H9 (cell line): ENCODE measurements around the gene CCDC182. TPM values are rescaled to one million over a fixed set of nuclear protein-coding genes. Genes with fewer than 3 reads are reported as not detected.

Experiments used
- DNase-seq: peaks from one replicate; pipeline ENCODE4 v3.0.0-alpha.2; 2017
- H2AFZ ChIP-seq: one replicate; pipeline ENCODE4 v1.6.1; 2013; ENCODE audit warnings: mild to moderate bottlenecking, low read length, control low read depth, moderate library complexity
- H2AK5ac ChIP-seq: 2 replicates; pipeline ENCODE4 v1.6.1; 2013; ENCODE audit warnings: low read length, control low read depth, mixed read lengths; ENCODE audit not compliant: insufficient read length
- H2BK120ac ChIP-seq: one replicate; pipeline ENCODE4 v1.6.1; 2013; ENCODE audit warnings: low read depth, mild to moderate bottlenecking, low read length, control low read depth, inconsistent platforms; ENCODE audit not compliant: poor library complexity, severe bottlenecking
- H2BK12ac ChIP-seq: 2 replicates; pipeline ENCODE4 v1.6.1; 2013; ENCODE audit warnings: low read length, control low read depth, mixed read lengths, low read depth; ENCODE audit not compliant: insufficient read length
- H2BK15ac ChIP-seq: 2 replicates; pipeline ENCODE4 v1.6.1; 2013; ENCODE audit warnings: low read depth, low read length, control low read depth
- H2BK20ac ChIP-seq: one replicate; pipeline ENCODE4 v1.6.1; 2013; ENCODE audit warnings: low read depth, mild to moderate bottlenecking, low read length, control low read depth, inconsistent platforms; ENCODE audit not compliant: poor library complexity, severe bottlenecking
- H2BK5ac ChIP-seq: 2 replicates; pipeline ENCODE4 v1.6.1; 2013; ENCODE audit warnings: low read length, control low read depth, mixed read lengths; ENCODE audit not compliant: insufficient read length
- H3K14ac ChIP-seq: 2 replicates; pipeline ENCODE4 v1.6.1; 2013; ENCODE audit warnings: low read length, control low read depth; ENCODE audit not compliant: insufficient read depth
- H3K18ac ChIP-seq: 2 replicates; pipeline ENCODE4 v1.6.1; 2013; ENCODE audit warnings: low read depth, mild to moderate bottlenecking, mixed read lengths, low read length, control low read depth; ENCODE audit not compliant: insufficient read length
- H3K23ac ChIP-seq: 2 replicates; pipeline ENCODE4 v1.6.1; 2013; ENCODE audit warnings: low read length, control low read depth, mixed read lengths, low read depth; ENCODE audit not compliant: insufficient read length
- H3K23me2 ChIP-seq: 2 replicates; pipeline ENCODE4 v1.6.1; 2013; ENCODE audit warnings: low read depth, mild to moderate bottlenecking, mixed read lengths, low read length, control low read depth; ENCODE audit not compliant: insufficient read length, poor library complexity, severe bottlenecking
- H3K27ac ChIP-seq: 2 replicates; pipeline ENCODE4 v1.5.1; 2013; ENCODE audit warnings: low read length, control low read depth, mixed read lengths, low read depth; ENCODE audit not compliant: insufficient read length
- H3K27me3 ChIP-seq: 2 replicates; pipeline ENCODE4 v1.6.1; 2013; ENCODE audit warnings: low read length, control low read depth, inconsistent platforms; ENCODE audit not compliant: insufficient read depth
- H3K4ac ChIP-seq: 2 replicates; pipeline ENCODE4 v1.6.1; 2013; ENCODE audit warnings: low read depth, mild to moderate bottlenecking, control low read depth, inconsistent platforms, low read length, moderate library complexity
- H3K4me1 ChIP-seq: 2 replicates; pipeline ENCODE4 v1.6.1; 2013; ENCODE audit warnings: low read length, control low read depth, inconsistent platforms; ENCODE audit not compliant: insufficient read depth
- H3K4me2 ChIP-seq: 2 replicates; pipeline ENCODE4 v1.6.1; 2013; ENCODE audit warnings: low read length, control low read depth, mixed read lengths; ENCODE audit not compliant: insufficient read length, insufficient read depth
- H3K56ac ChIP-seq: 2 replicates; pipeline ENCODE4 v1.6.1; 2013; ENCODE audit warnings: low read depth, mild to moderate bottlenecking, mixed read lengths, low read length, control low read depth; ENCODE audit not compliant: insufficient read length
- H3K79me1 ChIP-seq: 2 replicates; pipeline ENCODE4 v1.6.1; 2013; ENCODE audit warnings: low read depth, mild to moderate bottlenecking, moderate library complexity, low read length, control low read depth, inconsistent platforms; ENCODE audit not compliant: insufficient read depth, poor library complexity, severe bottlenecking
- H3K79me2 ChIP-seq: 2 replicates; pipeline ENCODE4 v1.6.1; 2013; ENCODE audit warnings: low read length, control low read depth, inconsistent platforms; ENCODE audit not compliant: insufficient read depth
- H3K9ac ChIP-seq: 2 replicates; pipeline ENCODE4 v1.6.1; 2013; ENCODE audit warnings: low read length, control low read depth, mixed read lengths; ENCODE audit not compliant: insufficient read length; ENCODE audit errors: extremely low read depth
- H3K9me3 ChIP-seq: one replicate; pipeline ENCODE4 v1.6.1; 2013; ENCODE audit warnings: low read depth, low read length, inconsistent platforms; ENCODE audit not compliant: control insufficient read depth
- H3T11ph ChIP-seq: one replicate; pipeline ENCODE4 v1.6.1; 2013; ENCODE audit warnings: mild to moderate bottlenecking, low read length, control low read depth, inconsistent platforms
- H4K20me1 ChIP-seq: one replicate; pipeline ENCODE4 v1.6.1; 2013; ENCODE audit not compliant: control insufficient read depth, insufficient read length, insufficient read depth
- H4K5ac ChIP-seq: 2 replicates; pipeline ENCODE4 v1.6.1; 2013; ENCODE audit warnings: low read depth, mild to moderate bottlenecking, mixed read lengths, low read length, control low read depth; ENCODE audit not compliant: insufficient read length
- H4K8ac ChIP-seq: replicated peaks from 2 replicates; pipeline ENCODE4 v1.6.1; 2013; ENCODE audit warnings: low read length, control low read depth, mixed read lengths, low read depth; ENCODE audit not compliant: insufficient read length
- H4K91ac ChIP-seq: 2 replicates; pipeline ENCODE4 v1.6.1; 2013; ENCODE audit warnings: low read depth, mild to moderate bottlenecking, moderate library complexity, mixed read lengths, low read length, control low read depth; ENCODE audit not compliant: insufficient read length
- H3K27ac Mint-ChIP-seq, 3 experiments: 2 replicates in 2 of 3; 3 replicates in 1 of 3; pipeline ENCODE4 v1.8.0; 2020 to 2021; ENCODE audit warnings: mixed read lengths in 3 of 3, mild to moderate bottlenecking in 1 of 3, moderate library complexity in 1 of 3
- H3K27me3 Mint-ChIP-seq: 2 replicates; pipeline ENCODE4 v1.8.0; 2021; ENCODE audit warnings: low read depth, mild to moderate bottlenecking, moderate library complexity, mixed read lengths
- H3K36me3 Mint-ChIP-seq, 3 experiments: 2 replicates in 2 of 3; 3 replicates in 1 of 3; pipeline ENCODE4 v1.8.0; 2020 to 2021; ENCODE audit warnings: low read depth in 3 of 3, mixed read lengths in 3 of 3; ENCODE audit not compliant: insufficient read depth in 1 of 3
- H3K4me1 Mint-ChIP-seq, 2 experiments: 2 replicates each; pipeline ENCODE4 v1.8.0; 2020; ENCODE audit warnings: mixed read lengths in 2 of 2
- H3K4me3 Mint-ChIP-seq, 2 experiments: 2 replicates in 1 of 2; 3 replicates in 1 of 2; pipeline ENCODE4 v1.8.0; 2020 to 2021; ENCODE audit warnings: mild to moderate bottlenecking in 2 of 2, mixed read lengths in 2 of 2, moderate library complexity in 1 of 2
- H3K9me3 Mint-ChIP-seq, 2 experiments: 2 replicates in 1 of 2; 3 replicates in 1 of 2; pipeline ENCODE4 v1.8.0; 2020; ENCODE audit warnings: mild to moderate bottlenecking in 2 of 2, mixed read lengths in 2 of 2, moderate library complexity in 1 of 2
- WGBS: extraction: QIAGEN DNeasy Blood & Tissue Kit; methylation state at CpG from one replicate; pipeline ENCODE4 v1.1.7; 2013; ENCODE audit warnings: missing lambda C conversion rate, low lambda C conversion rate, mixed read lengths; ENCODE audit not compliant: insufficient read length; ENCODE audit errors: extremely low coverage; 5-methylcytosine and 5-hydroxymethylcytosine counted together
- total RNA-seq: library from RNA; stranded (reverse); gene quantifications from 2 replicates; pipeline ENCODE4 v1.2.1, GENCODE V29; 2021
- TF ChIP-seq, protein P1 (sequence below): fragments of 200-600 bp; sonication (generic); conservative IDR thresholded peaks from 3 replicates; pipeline ENCODE4 v1.8.0; 2021; ENCODE audit warnings: antibody characterized with exemption, mild to moderate bottlenecking

CCDC182 gene
- total RNA-seq, 1 experiment from 2014 or later: not detected

DNA sequence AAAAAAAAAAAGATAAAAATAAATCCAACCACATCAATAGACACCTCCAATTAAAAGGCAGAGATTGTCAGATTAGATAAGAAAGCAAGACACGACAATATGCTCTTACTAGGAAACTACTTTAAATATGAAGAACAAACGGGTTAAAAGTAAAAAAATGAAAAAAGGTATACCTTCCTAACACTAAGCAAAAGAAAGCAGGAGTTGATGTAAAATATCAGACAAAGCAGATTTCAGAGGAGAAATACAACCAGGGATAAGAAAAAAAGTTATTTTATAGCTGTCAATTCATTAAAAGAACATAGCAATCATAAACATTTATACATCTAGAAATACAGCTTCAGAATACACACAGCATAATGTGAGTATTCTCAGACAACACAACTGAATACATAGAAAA lies 49.7 kb upstream of the CCDC182 start:
- Mint-ChIP-seq H3K27me3 (peaks cover 14% of the 10 kb centered on the region), H3K36me3 (no peaks in the 10 kb centered on the region), H3K4me1 (no peaks in the 10 kb centered on the region), H3K4me3 (no peak overlapping the region), H3K27ac (no peak overlapping the region), H3K9me3 (peaks cover 0 to 2% of the 10 kb centered on the region in 2 experiments; a peak in 2 of 5 replicates)
- no CpG with 5 or more reads among the region's 2 CpGs for WGBS
- no peaks in the 10 kb centered on the region for H4K20me1 ChIP-seq
- no peak overlapping the region for H4K8ac ChIP-seq
- H2BK20ac ChIP-seq: no peak overlapping the region
- no peak overlapping the region for H4K91ac ChIP-seq
- no peak overlapping the region for H3K18ac ChIP-seq
- H3T11ph ChIP-seq: no peak overlapping the region
- no peak overlapping the region for H2AFZ ChIP-seq
- H2AK5ac ChIP-seq: no peak overlapping the region
- no peak overlapping the region for H2BK120ac ChIP-seq
- no peak overlapping the region for H2BK5ac ChIP-seq
- no peak overlapping the region for H3K56ac ChIP-seq
- TF ChIP-seq, protein P1, sequence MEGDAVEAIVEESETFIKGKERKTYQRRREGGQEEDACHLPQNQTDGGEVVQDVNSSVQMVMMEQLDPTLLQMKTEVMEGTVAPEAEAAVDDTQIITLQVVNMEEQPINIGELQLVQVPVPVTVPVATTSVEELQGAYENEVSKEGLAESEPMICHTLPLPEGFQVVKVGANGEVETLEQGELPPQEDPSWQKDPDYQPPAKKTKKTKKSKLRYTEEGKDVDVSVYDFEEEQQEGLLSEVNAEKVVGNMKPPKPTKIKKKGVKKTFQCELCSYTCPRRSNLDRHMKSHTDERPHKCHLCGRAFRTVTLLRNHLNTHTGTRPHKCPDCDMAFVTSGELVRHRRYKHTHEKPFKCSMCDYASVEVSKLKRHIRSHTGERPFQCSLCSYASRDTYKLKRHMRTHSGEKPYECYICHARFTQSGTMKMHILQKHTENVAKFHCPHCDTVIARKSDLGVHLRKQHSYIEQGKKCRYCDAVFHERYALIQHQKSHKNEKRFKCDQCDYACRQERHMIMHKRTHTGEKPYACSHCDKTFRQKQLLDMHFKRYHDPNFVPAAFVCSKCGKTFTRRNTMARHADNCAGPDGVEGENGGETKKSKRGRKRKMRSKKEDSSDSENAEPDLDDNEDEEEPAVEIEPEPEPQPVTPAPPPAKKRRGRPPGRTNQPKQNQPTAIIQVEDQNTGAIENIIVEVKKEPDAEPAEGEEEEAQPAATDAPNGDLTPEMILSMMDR: no peak
- H3K9me3 ChIP-seq: no peaks in the 10 kb centered on the region
- no peak overlapping the region for H3K23ac ChIP-seq
- H3K4ac ChIP-seq: no peak overlapping the region
- no peak overlapping the region for H3K9ac ChIP-seq
- no peaks in the 10 kb centered on the region for H3K27me3 ChIP-seq
- H3K23me2 ChIP-seq: no peaks in the 10 kb centered on the region
- no peaks in the 10 kb centered on the region for H3K79me2 ChIP-seq
- no peak overlapping the region for H2BK12ac ChIP-seq
- no peaks in the 10 kb centered on the region for H3K4me1 ChIP-seq
- no peak overlapping the region for H4K5ac ChIP-seq
- H3K79me1 ChIP-seq: no peaks in the 10 kb centered on the region
- no peak overlapping the region for H3K4me2 ChIP-seq
- H3K27ac ChIP-seq: no peak overlapping the region
- no peak for DNase-seq
- H2BK15ac ChIP-seq: no peak overlapping the region
- H3K14ac ChIP-seq: no peak overlapping the region
